ENCODE data around the gene C11orf87.

The C11orf87 gene

DNA sequence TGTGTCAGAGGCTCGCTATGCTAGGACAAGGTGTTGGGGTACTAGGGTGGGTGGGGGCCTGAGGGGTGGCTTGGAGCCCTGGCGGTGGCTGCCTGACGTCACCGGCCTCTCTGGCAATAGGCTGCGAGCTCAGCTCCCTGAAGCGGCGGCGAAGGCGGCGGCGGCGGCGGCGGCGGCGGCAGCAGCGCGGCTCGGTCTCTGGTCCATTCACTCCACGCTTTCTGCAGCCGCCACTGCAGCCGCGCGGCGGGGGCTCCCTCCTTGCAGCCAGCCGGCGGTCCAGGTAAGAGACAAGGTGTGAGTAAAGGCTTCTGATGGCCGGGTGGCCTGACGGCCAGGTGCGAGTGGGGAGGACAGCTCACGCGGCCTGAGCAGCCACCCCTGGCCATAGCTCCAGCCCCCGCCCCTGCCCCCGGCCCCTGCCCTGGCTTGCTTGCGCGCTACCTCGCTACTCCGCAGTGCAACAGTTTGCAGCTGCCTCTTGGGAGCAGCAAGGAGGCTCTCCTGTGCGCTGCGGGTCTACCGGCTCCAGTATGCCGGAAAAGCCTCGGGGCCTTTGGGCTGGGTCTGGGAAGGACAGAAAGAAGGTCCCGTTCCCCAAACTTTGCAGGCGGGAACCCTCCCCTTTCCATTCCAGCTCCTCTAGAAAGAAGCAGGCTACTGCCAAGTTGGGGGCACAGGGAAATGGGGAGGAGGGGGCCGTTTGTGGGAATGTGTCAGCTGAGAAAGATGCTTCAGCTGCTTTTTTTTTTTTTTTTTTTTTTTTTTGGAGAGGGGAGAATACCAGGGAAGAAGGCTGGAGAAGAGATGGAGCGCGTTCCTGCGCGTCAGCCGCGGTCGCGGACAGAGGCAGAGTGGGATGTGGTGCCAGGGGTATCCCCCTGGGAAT lies at the start of gene C11orf87:
C11orf87 (plus strand) TSS at position 210 of the 889 bp plus-strand sequence. CDS start 1,444 bp downstream, outside the sequence.
- TF ChIP-seq, protein P1, sequence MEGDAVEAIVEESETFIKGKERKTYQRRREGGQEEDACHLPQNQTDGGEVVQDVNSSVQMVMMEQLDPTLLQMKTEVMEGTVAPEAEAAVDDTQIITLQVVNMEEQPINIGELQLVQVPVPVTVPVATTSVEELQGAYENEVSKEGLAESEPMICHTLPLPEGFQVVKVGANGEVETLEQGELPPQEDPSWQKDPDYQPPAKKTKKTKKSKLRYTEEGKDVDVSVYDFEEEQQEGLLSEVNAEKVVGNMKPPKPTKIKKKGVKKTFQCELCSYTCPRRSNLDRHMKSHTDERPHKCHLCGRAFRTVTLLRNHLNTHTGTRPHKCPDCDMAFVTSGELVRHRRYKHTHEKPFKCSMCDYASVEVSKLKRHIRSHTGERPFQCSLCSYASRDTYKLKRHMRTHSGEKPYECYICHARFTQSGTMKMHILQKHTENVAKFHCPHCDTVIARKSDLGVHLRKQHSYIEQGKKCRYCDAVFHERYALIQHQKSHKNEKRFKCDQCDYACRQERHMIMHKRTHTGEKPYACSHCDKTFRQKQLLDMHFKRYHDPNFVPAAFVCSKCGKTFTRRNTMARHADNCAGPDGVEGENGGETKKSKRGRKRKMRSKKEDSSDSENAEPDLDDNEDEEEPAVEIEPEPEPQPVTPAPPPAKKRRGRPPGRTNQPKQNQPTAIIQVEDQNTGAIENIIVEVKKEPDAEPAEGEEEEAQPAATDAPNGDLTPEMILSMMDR (IDR thresholded peaks at IDR 0.05; ENCODE audit: low read depth, low read length) = no peak
- peak within 1 kb of the TSS; percentile 39 to 40 for H3K4me3 ChIP-seq (replicated peaks in 1 of 2; ENCODE audit: low read depth in 2 of 2, low read length in 2 of 2)
- DNase-seq (ENCODE audit: low read depth in 2 of 2) = peak in 1 of 2 donors; percentile 8

DNA sequence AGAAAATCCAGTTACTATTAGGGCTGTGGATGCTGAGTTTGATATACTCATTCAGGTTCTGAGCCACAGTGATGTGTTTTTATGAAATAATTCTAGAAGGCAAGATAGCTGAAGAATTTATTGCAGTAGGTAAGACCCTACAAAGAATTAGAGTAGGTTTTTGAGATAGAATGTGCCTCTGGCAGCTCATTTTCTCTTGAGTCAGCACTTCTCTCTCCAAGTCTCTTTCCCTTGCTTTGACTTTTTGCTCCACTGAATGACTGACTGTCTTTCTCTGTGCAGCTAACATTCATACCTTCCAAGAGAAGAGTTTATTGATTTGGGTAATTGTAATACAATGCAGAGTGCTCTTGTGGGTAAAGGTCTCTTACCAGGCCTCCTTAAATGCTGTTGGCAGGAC lies 48.0 kb upstream of the C11orf87 start:
- no peak overlapping the region for H3K4me3 ChIP-seq (replicated peaks in 1 of 2; ENCODE audit: low read depth in 2 of 2, low read length in 2 of 2)
- DNase-seq (ENCODE audit: low read depth in 2 of 2) = no peak
- TF ChIP-seq, protein P1 (IDR thresholded peaks at IDR 0.05; ENCODE audit: low read depth, low read length) = no peak

DNA sequence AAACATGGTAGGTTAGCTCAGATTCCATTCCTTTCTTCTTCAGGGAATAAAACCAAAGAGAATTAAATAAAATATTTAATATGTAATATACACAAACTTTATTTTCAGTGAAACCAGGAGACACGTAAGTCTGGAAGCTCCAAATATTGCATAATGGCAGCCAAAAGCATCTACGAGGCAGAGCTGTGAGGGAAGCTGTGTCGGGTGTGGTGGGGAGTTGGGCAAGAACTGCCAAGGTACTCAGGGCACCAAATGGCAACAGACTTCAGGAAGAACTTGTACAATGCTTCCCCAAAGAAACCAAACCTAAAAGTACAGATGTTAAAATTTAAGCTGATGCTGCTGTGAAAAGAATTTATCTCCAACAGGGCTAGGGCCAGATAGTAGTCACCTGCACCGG lies 47.5 kb upstream of the C11orf87 start:
- DNase-seq (ENCODE audit: low read depth in 2 of 2) = no peak
- TF ChIP-seq, protein P1 (IDR thresholded peaks at IDR 0.05; ENCODE audit: low read depth, low read length) = no peak
- H3K4me3 ChIP-seq (replicated peaks in 1 of 2; ENCODE audit: low read depth in 2 of 2, low read length in 2 of 2) = no peak overlapping the region

DNA sequence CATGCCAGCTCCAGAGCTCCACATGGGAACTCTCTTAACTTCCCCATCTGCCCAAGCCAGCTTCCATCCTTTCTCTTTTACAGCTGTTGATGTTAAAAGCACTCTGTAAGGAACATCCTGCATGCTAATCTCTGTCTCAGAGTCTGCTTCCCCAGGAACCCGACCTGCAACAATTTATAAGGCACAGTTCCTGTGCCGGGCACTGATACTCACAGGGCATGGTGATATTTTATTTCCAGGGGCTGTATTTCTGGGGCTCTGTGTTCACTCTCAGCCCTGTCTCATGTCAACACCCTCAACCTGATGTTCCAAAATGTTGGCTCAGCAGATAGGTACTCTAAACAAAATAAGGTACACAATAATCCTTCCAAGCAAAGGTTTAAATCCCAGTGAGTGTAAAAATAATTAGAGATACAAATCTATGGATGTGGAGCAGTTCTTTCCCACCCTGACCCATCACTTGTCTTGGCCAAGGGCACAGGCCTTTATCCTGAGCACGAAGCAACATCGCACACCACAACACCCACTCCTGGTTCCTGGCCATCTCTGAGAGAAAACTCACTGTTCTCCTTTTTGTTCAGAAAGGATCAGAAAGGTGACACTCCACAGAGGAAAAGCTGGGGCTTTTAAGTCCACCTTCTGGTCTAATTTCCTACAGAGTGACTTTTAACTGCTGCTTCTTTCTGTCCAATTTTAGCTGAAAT lies 44.8 kb upstream of the C11orf87 start:
- no peak overlapping the region for H3K4me3 ChIP-seq (replicated peaks in 1 of 2; ENCODE audit: low read depth in 2 of 2, low read length in 2 of 2)
- DNase-seq (ENCODE audit: low read depth in 2 of 2) = no peak
- TF ChIP-seq, protein P1 (IDR thresholded peaks at IDR 0.05; ENCODE audit: low read depth, low read length) = no peak

DNA sequence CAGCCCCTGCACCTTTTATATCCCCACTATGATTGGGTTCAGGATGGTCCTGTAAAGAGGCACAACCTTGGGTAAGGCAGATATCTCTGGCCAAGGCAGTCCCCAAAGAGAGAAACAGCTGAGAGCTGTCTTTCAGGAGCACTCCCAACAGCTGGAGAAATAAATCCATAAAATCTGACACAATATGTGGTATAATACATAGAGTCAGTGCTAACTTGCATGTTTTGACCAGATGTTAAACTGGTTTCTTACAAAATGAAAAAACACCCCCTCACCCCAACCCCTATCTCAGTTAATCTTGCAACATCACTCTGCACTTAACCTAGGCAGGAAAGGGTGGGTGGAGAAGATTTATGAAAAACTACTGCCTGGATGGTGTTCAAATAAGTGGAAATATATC lies 44.0 kb upstream of the C11orf87 start:
- TF ChIP-seq, protein P1 (IDR thresholded peaks at IDR 0.05; ENCODE audit: low read depth, low read length) = no peak
- H3K4me3 ChIP-seq (replicated peaks in 1 of 2; ENCODE audit: low read depth in 2 of 2, low read length in 2 of 2) = no peak overlapping the region
- no peak for DNase-seq (ENCODE audit: low read depth in 2 of 2)

DNA sequence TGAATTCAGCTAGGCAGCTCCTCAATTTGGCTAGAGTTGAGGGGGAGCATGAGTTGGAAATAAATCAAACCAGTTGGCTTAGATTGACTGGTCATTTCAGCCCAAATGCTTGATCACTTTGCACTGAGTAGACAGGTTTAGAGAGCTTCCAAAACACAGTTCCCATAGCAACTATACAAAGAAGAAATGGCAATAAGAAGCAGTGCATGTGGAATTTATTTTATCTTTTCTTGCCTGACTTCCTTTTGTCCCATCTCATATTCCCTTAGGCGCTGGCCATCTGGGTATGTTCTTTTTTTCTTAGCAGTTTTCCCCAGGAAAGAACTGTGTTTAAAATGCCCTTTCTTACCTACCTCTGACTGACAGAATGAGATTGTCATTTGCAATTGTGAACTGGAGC lies 38.7 kb upstream of the C11orf87 start:
- no peak overlapping the region for H3K4me3 ChIP-seq (replicated peaks in 1 of 2; ENCODE audit: low read depth in 2 of 2, low read length in 2 of 2)
- TF ChIP-seq, protein P1 (IDR thresholded peaks at IDR 0.05; ENCODE audit: low read depth, low read length) = no peak
- no peak for DNase-seq (ENCODE audit: low read depth in 2 of 2)
